Mucosa of descending colon (tissue), 3 donors: ENCODE results near the gene NAA11. TPM values are rescaled to one million over a fixed set of nuclear protein-coding genes. Genes with fewer than 3 reads are reported as not detected.

Experiments used
- ATAC-seq: fragments of 200-7000 bp; cut with Tn5 transposase; one replicate; pipeline ENCODE4 v1.9.1; 2020; ENCODE audit warnings: mild to moderate bottlenecking, moderate library complexity
- DNase-seq, 3 donors: peaks; one replicate each; pipeline ENCODE4 v3.0.0-alpha.2; 2020
- H3K36me3 ChIP-seq: fragments of 200-600 bp; one replicate; pipeline ENCODE4 v1.8.0; 2021; ENCODE audit warnings: low read depth, mild to moderate bottlenecking
- H3K4me1 ChIP-seq: fragments of 200-600 bp; one replicate; pipeline ENCODE4 v1.8.0; 2021; ENCODE audit warnings: low read depth, mild to moderate bottlenecking
- H3K4me3 ChIP-seq: fragments of 200-600 bp; one replicate; pipeline ENCODE4 v1.8.0; 2021; ENCODE audit warnings: mild to moderate bottlenecking
- H3K9me3 ChIP-seq: fragments of 200-600 bp; one replicate; pipeline ENCODE4 v1.8.0; 2021; ENCODE audit warnings: mild to moderate bottlenecking
- CTCF ChIP-seq: fragments of 200-600 bp; IDR thresholded peaks from one replicate; pipeline ENCODE4 v1.8.0; 2022; ENCODE audit warnings: antibody characterized with exemption, mild to moderate bottlenecking
- intact Hi-C, 2 donors: fragments of 100-400 bp; cut with DNase I in 1 of 2; cut with micrococcal nuclease in 1 of 2; formaldehyde crosslinking; loops; one replicate each; pipeline versions ENCODE4 v1.11.0 to v1.11.1; 2022; cut with DNase I, micrococcal nuclease
- long read RNA-seq, 2 donors: library from polyadenylated mRNA; unstranded; transcript quantifications; one replicate each; pipeline ENCODE4 v2.0.0, GENCODE V29; 2019 to 2021
- total RNA-seq, 3 donors: library from RNA; stranded (reverse); fragmentation: NEBNext Ultra II Directional in 2 of 3; extraction: Animal tissue kit (Norgen Biotek cat#: 25700) in 2 of 3; gene quantifications; one replicate each; pipeline versions ENCODE4 v1.2.1 to v1.2.4, GENCODE V29; 2021 to 2023
- donor health status: DM: no; HTN: no; CAD: no; lungs with moderate emphysema.
- donor health status: DM: no; HTN: no; CAD: no.
- donor health status: DM: no; HTN: yes; CAD: no.

The NAA11 gene
- not detected for total RNA-seq
- long read RNA-seq, donor 1: 0 reads
- long read RNA-seq, donor 2: 0 reads

- H3K36me3 ChIP-seq: no peaks in the 10 kb centered on the region
- no peak for TF ChIP-seq CTCF
- no peak within 1 kb of the TSS for H3K4me3 ChIP-seq
- DNase-seq: no peak
- ATAC-seq: no peak
- no peaks in the 10 kb centered on the region for H3K4me1 ChIP-seq
- intact Hi-C loops: no loop called here
- H3K9me3 ChIP-seq: no peaks in the 10 kb centered on the region
Measured at GRCh38 chr4:79325864-79326328, at the start of gene NAA11. NAA11 (minus strand) TSS chr4:79326061; CDS start chr4:79325877, 184 bp downstream.

GRCh38 chr4:79370026-79370425 lies 44.2 kb upstream of the NAA11 start:
- no peak for ATAC-seq
- TF ChIP-seq CTCF: no peak
- H3K36me3 ChIP-seq: no peaks in the 10 kb centered on the region

GRCh38 chr4:79367096-79367495 lies 41.2 kb upstream of the NAA11 start:
- intact Hi-C loops: no loop called here
- no peak for TF ChIP-seq CTCF

More at GRCh38 chr4:79370026-79370425, 44.2 kb upstream of the NAA11 start:
- no peak for DNase-seq
- no peak overlapping the region for H3K4me3 ChIP-seq
- no peaks in the 10 kb centered on the region for H3K4me1 ChIP-seq
- H3K9me3 ChIP-seq: no peaks in the 10 kb centered on the region
- intact Hi-C loops: no loop called here

GRCh38 chr4:79366422-79366821 lies 40.6 kb upstream of the NAA11 start:
- no peak for ATAC-seq
- DNase-seq: no peak
- no peak overlapping the region for H3K4me3 ChIP-seq
- intact Hi-C loops: no loop called here
- no peak for TF ChIP-seq CTCF
- H3K4me1 ChIP-seq: no peaks in the 10 kb centered on the region
- H3K9me3 ChIP-seq: no peaks in the 10 kb centered on the region
- H3K36me3 ChIP-seq: no peaks in the 10 kb centered on the region

More at GRCh38 chr4:79367096-79367495, 41.2 kb upstream of the NAA11 start:
- no peaks in the 10 kb centered on the region for H3K9me3 ChIP-seq
- H3K4me3 ChIP-seq: no peak overlapping the region
- H3K4me1 ChIP-seq: no peaks in the 10 kb centered on the region
- H3K36me3 ChIP-seq: no peaks in the 10 kb centered on the region
- DNase-seq: no peak
- no peak for ATAC-seq

GRCh38 chr4:79364061-79364460 lies 38.2 kb upstream of the NAA11 start:
- no peaks in the 10 kb centered on the region for H3K9me3 ChIP-seq
- H3K4me3 ChIP-seq: no peak overlapping the region
- intact Hi-C loops: no loop called here
- no peak for TF ChIP-seq CTCF
- DNase-seq (no peak), ATAC-seq (no peak)
- no peaks in the 10 kb centered on the region for H3K4me1 ChIP-seq
- no peaks in the 10 kb centered on the region for H3K36me3 ChIP-seq

GRCh38 chr4:79362626-79363025 lies 36.8 kb upstream of the NAA11 start:
- H3K36me3 ChIP-seq: no peaks in the 10 kb centered on the region
- intact Hi-C loops: no loop called here
- no peaks in the 10 kb centered on the region for H3K9me3 ChIP-seq
- no peak for DNase-seq
- no peak for ATAC-seq
- H3K4me1 ChIP-seq: no peaks in the 10 kb centered on the region
- H3K4me3 ChIP-seq: no peak overlapping the region
- no peak for TF ChIP-seq CTCF
